HG02623 (cell line): ENCODE measurements around the gene KCNG4.
"Not testable (repeated sequence)": the region's sequence is repeated elsewhere in the genome, so short reads cannot be mapped to it uniquely, and the experiment has no call there.

Experiments used
- ATAC-seq: cut with Tn5 transposase; IDR thresholded peaks from one replicate; pipeline ENCODE4 v1.9.1; 2021; ENCODE audit warnings: moderate library complexity; ENCODE audit not compliant: unreplicated experiment

KCNG4 gene

DNA sequence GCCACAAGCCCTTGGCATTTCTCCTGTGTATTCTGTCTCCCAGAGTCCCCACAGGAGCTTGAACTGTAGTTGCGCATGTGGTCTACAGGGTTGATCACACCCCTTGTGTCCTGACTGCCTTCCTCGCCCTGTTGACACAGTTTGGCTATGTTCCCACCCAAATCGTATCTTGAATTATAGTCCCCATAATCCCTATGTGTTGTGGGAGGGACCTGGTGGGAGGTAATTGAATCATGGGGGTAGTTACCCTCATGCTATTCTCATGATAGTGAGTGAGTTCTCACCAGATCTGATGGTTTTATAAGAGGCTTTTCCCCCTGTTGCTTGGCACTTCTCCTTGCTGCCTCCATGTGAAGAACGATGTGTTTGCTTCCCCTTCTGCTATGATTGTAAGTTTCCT, 27.7 kb downstream of the KCNG4 start:
- ATAC-seq: no peak

DNA sequence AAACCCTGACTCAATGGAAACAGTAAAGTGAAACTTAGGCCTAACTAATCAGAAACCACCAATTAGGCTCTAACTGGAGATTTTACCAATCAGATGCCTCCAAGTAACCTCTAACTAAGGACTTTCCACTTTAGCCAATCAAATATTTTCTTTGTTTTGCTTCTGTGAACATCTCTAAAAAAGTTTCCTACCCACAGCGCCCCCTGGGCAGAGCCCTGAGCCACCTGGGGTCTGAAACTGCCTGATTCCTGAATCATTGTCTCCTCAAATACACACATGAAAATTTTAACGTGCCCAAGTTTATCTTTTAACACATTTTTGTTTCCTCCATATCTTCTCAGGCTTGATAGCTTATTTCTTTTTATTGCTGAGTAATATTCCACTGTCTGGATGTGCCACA, 29.8 kb downstream of the KCNG4 start:
- no peak for ATAC-seq

DNA sequence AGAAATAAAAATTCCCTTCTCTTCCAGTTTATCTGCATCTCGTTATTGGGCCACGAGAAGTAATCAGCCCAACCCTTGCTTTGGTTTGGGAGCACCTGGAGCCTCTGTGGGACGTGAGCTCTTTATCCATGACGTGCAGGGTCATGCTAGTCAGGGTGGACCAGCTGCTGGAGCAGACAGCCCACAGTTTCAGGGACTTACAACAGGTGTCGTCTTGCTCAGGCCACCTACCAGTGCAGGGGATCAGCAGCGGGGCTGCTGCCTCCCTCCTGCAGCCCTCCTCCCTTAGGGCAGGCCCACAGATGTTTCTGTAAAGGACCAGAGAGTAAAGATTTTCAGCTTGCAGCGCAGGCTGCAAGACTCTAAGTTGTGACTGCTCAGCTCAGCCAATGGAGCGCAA, 31.9 kb downstream of the KCNG4 start:
- ATAC-seq: no peak

DNA sequence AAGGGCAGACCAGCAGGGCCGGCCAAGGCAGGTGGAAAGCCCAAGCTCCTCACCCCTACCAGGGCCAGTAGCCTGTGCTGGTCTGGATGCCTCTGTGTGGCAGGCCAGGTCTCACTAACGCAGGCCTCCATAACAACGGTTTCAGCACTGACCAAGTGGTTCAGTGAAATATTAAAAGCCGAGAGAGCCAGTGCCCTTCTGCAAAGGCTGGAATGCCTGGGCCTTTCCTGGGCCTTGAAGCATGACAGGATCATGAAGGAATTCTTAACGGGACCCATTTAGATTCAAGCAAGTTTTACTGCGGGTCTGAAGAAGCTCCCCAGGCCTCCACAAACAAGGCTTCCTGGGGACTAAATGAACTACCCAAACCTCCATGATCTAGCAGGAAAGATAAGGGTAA, 32.6 kb downstream of the KCNG4 start:
- no peak for ATAC-seq

DNA sequence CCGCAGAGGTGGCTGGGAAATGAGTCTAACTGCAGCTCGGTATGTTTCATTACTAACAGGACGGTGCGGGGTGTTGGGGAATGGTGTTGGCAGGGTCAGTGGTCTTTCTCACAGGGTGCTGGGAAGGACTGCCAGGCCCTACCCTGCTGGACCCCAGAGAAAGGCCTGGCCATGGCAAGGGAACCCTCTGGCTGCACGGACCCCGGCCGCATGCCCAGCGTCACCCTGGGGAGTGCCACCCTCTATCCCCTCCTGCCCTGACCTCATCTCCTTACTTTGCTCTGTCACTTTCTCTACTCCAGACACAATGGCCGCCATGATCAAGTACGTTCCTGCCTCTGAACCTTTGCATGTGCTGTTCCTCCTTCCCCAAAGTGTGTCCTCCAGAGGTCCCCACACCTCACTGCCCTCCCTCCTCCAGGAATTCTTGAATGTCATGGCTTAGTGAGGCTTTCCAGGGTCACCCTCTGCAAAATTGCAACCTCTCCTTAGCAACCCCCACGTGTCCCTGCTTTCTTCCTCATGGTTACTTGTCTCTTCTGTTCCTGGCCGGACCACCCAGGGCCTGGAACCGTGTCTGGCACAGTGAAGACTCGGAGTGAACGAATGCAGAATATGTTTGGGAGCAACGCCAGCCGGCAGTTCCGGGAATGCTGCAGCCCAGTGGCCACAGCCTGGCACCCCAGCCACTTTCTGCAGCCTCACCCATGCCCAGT, 33.7 kb downstream of the KCNG4 start:
- no peak for ATAC-seq

DNA sequence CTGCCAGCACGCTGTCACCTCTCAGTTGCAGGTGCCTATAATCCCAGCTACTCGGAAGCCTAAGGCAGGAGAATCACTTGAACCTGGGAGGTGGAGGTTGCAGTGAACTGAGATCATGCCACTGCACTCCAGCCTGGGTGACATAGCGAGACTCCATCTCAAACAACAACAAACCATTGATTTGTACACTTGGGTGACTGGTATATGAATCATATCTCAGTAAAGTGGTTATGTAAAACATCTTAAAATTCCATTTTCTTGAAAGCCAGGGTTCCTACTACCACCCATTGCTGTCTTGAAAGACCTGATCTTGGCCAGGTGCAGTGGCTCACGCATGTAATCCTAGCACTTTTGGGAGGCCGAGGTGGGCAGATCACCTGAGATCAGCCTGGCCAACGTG, 34.7 kb downstream of the KCNG4 start:
- not testable (repeated sequence) for ATAC-seq

GRCh38 chr16:84204551-84204950, 35.3 kb downstream of the KCNG4 start:
- ATAC-seq: not testable (repeated sequence)

DNA sequence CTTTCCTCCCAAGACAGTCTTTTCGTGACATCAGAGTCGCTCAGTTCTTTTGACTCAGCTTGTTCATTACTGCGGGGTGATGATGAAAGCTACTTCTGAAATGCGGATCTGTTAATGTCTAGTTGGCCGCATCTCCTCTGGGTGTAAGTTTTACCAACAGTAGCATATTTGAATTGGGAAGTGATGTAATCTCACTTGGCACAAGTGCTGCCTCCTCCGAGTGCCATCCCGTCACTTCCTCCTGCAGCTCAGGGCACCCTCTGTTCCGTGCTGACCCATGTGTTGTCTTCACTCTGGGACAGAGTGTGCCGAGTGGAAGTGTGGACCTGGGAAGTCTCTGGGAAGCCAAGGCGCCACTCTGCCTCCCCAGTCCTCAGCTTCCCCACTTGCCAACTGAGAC, 40.0 kb downstream of the KCNG4 start:
- ATAC-seq: no peak

DNA sequence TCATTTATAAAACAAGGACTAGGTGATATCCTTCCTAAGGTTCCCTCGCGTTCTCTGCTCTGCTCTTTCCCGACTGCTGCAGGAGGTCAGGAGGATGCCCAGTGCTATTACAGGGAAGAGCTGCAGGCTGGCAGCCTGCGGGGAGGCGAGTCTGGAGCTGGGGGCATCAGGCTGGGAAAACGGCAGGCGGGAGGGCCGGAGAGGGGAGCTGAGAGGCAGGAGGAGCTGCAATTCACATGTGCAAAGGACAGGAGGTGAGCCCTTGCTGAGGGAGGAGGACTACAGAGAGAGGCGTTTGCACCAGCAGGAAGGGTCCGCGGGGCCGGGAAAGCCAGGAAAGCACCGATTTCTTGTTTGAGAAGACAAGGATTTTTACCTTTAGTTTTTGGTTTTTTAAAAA, 40.7 kb downstream of the KCNG4 start:
- ATAC-seq: no peak

DNA sequence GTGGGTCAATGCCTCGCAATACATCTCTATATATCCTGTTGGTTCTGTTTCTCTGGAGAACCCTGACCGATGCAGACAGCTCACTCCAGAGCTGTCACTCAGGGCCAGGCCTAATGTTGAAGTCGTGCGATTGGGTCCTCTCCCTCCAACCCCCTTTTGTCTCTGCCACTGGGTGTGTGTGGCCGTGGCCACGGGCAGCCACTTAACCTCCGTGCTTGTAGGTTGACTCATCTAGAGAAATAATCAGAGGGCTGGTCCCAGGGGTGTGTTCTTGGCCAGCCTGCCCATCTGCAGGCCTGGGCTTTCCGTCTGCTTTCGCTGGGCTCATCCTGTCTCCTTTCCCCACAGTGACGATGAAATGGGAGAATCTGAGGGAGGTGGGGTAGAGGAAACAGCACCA, 41.4 kb downstream of the KCNG4 start:
- ATAC-seq: no peak

GRCh38 chr16:84197466-84198128, 42.2 kb downstream of the KCNG4 start:
- ATAC-seq: no peak

GRCh38 chr16:84196727-84197394, 43.0 kb downstream of the KCNG4 start:
- ATAC-seq: no peak

DNA sequence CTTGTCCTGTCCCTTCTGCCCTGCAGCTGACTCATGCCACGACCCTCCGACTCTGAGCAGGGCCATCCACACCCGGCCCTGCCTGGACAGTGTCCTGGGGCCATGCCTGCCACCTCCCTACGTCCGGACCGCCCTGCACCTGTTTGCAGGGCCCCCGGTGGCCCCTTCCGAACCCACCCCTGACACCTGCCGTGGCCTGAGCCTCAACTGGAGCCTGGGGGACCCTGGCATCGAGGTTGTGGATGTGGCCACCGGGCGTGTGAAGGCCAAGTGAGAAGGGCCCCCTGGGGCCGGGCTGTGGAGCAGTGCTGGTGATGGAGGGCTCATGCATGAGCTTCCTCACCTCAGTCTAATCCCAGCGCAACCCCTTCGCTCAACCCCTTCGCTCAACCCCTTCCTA, 43.7 kb downstream of the KCNG4 start:
- ATAC-seq: no peak

DNA sequence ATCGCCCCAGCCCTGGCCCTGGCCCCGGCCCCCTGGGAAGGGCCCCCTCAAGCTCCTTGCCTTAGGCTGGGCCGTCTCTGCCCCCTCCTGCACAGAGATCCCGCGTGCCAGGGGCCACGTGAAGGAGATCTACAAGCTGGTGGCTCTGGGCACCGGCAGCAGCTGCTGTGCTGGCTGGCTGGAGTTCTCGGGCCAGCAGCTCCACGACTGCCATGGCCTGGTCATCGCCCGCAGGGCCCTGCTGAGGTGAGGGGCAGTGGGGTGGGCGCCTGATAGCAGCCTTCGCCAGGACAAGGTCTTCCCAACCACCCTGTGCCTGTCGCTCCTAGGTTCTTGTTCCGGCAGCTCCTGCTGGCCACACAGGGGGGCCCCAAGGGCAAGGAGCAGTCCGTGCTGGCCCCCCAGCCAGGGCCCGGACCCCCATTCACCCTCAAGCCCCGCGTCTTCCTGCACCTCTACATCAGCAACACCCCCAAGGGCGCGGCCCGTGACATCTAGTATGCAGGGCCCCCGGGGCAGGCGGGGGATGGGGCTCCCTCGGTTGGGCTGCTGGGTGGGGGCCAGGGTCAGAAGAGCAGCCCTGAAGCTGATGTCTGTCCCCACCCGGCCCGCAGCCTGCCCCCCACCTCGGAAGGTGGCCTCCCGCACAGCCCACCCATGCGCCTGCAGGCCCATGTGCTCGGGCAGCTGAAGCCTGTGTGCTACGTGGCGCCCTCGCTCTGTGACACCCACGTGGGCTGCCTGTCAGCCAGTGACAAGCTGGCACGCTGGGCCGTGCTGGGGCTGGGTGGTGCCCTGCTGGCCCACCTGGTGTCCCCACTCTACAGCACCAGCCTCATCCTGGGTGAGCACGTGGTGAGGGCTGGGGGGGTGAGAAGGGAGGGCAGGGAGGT, 44.4 kb downstream of the KCNG4 start:
- ATAC-seq: no peak

DNA sequence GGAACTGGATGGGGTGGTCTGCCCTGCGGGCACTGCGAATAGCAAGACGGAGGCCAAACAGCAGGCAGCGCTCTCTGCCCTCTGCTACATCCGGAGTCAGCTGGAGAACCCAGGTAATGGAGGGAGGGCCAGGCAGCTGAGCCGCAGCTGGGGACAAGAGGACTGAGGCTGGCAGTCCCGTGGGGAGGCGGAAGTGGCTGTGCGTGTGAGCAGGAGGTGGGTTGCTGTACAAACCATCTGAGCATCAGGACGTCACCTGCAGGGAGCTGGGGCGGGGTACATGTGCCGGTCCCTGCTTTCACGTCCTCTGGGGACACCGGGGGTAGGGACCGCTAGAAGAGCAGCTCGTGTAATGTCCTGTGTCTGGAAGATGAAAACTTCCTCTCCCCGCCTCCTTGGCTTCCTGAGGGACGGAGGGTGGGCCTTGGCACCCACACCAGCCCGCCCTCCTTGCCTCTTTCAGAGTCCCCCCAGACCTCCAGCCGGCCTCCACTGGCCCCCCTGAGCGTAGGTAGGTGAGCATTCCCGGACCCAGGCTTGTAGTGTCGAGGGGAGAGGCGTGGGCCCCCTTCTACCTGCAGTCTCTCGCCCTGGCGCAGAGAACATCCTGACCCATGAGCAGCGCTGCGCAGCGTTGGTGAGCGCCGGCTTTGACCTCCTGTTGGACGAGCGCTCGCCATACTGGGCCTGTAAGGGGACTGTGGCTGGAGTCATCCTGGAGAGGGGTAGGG, 45.2 kb downstream of the KCNG4 start:
- ATAC-seq: no peak

DNA sequence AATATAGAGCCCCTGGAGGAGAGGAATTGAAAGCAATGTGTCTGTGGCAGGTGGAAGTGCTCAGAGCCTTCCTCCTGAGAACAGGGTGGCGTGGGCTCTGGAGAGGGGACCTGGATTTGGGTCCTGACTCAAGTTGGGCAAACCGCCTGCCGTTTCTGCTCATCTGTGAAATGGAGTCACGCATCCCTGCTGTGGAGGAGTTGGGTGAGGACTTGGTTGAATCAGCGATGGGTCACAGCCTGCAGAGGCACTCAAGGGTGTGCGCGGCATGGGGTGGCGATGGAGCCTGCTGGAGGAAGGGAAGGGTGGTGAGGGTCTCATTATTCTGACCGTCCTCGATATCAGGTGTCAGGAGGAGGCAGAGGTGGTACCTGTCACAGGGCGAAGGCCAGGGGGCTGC, 45.8 kb downstream of the KCNG4 start:
- ATAC-seq: no peak

DNA sequence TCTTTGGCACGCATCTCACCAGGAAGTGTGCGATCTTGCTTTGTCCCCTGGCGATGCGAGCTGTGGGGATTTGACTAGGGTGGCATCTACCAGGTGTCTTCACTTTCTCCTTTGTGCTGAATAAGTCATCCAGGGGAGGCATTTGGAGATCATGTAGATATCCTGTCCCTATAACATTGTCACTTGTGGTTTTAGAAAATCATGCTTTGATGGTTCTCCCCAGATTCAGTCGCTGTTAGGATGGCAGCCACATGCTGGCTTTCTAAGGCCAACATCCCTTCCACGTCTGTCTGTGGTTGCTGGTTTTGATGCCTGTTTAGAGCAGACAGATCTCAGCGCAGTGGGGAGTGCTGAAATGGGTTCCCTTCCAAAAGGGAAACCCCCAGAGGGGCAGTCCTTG, 46.3 kb downstream of the KCNG4 start:
- ATAC-seq: no peak

DNA sequence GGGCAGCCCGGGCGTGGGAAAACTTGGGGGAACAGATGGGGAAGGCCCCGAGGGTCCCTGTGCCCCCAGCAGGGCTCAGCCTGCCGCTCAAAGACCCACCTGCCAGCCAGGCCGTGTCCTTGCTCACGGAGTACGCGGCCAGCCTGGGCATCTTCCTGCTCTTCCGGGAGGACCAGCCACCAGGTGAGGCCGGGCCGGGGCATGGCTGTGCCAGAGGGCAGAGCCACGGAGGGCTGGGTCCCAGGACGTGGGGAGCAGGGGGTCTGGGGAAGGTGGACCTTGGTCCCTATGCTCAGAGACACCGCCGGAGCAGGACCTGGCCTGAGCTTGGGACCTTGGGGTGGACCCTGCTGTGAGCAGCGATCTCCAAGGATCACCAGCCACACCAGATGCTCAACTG, 48.3 kb downstream of the KCNG4 start:
- ATAC-seq: no peak

DNA sequence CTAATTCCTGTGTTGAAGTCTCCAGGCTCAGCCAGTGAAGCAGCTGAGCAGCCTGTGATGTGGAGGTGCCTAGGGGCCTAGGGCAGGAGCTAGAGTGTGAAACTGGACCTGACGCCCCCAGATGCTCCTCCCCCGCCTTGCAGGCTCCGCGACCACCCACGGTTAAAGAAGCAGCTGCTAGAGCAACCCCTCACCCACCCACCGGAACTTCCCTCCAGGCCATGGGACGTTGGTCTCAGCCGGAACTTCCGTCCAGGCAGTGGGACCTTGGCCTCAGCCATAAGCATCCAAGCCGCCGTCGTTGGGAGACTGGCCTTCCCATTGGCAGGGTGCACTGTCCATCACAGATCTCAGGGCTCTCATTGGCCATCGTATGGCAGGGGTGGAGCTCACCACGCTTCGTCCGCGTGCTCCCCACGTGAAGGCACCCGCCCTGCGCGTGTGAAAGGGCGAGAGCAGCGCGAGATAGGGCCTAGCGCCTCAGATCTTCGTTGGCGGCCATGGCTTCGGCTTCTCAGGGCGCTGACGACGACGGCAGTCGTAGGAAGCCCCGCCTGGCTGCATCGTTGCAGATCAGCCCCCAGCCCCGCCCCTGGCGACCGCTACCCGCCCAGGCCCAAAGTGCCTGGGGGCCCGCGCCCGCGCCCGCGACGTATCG, 49.0 kb downstream of the KCNG4 start, which contains the start of gene ADAD2:
Gene ADAD2, plus strand, starts transcription at position 427 of the 658 bp plus-strand sequence. Its CDS starts 74 bp downstream, at position 501.
- no peak for ATAC-seq
